Activated T-helper 1 cell treated with Interleukin-2 at 50 U/mL for 16 hours (primary cell): ENCODE results near the gene ZNF691.
"Not testable (repeated sequence)": the region's sequence is repeated elsewhere in the genome, so short reads cannot be mapped to it uniquely, and the experiment has no call there.

Experiments used
- DNase-seq: peaks from one replicate; pipeline ENCODE4 v3.0.0-alpha.2; 2020; ENCODE audit warnings: low read depth

Gene ZNF691

GRCh38 chr1:42846257-42847110 lies at the start of gene ZNF691:
ZNF691 (plus strand) TSS chr1:42846613; CDS start chr1:42849659, 3,046 bp downstream.
- peak; percentile 77 for DNase-seq

- DNase-seq = no peak
These were observed 49.0 kb upstream of the ZNF691 start for GRCh38 chr1:42797414-42797813.

GRCh38 chr1:42797979-42798378 lies 48.4 kb upstream of the ZNF691 start:
- no peak for DNase-seq

- DNase-seq = no peak
These were observed 44.5 kb upstream of the ZNF691 start for GRCh38 chr1:42801832-42802473.

- DNase-seq = no peak
These were observed 40.2 kb upstream of the ZNF691 start for GRCh38 chr1:42806171-42806570.

- DNase-seq = no peak
These were observed 39.8 kb upstream of the ZNF691 start for GRCh38 chr1:42806593-42806992.

GRCh38 chr1:42807056-42807668 lies 39.3 kb upstream of the ZNF691 start:
- DNase-seq = no peak

GRCh38 chr1:42814815-42815214 lies 31.6 kb upstream of the ZNF691 start:
- DNase-seq = not testable (repeated sequence)

GRCh38 chr1:42815941-42816584 lies 30.4 kb upstream of the ZNF691 start:
- no peak for DNase-seq

- DNase-seq = peak; percentile 94
These were observed 29.6 kb upstream of the ZNF691 start, which contains the start of the genes ERMAP and SVBP for GRCh38 chr1:42816585-42817439. ERMAP (plus strand) TSS chr1:42817122; CDS start chr1:42830449, 13,327 bp downstream. SVBP (minus strand) TSS chr1:42817397; CDS start chr1:42816544, 853 bp downstream.

- DNase-seq = no peak
These were observed 29.0 kb upstream of the ZNF691 start for GRCh38 chr1:42817440-42817767.

- no peak for DNase-seq
These were observed 28.4 kb upstream of the ZNF691 start for GRCh38 chr1:42817976-42818375.

- no peak for DNase-seq
These were observed 25.6 kb upstream of the ZNF691 start for GRCh38 chr1:42820813-42821212.

- DNase-seq = no peak
These were observed 24.7 kb upstream of the ZNF691 start for GRCh38 chr1:42821690-42822089.

GRCh38 chr1:42822800-42823392 lies 23.5 kb upstream of the ZNF691 start:
- no peak for DNase-seq

GRCh38 chr1:42824481-42825035 lies 21.9 kb upstream of the ZNF691 start:
- DNase-seq = no peak

GRCh38 chr1:42825036-42825851 lies 21.2 kb upstream of the ZNF691 start:
- no peak for DNase-seq

GRCh38 chr1:42830631-42831030 lies 15.8 kb upstream of the ZNF691 start:
- DNase-seq = no peak

- no peak for DNase-seq
These were observed 15.1 kb upstream of the ZNF691 start for GRCh38 chr1:42831273-42831672.
